NCI-H1105 treated with DMSO at 0.1 percent for 48 hours (cell line): ENCODE data around the gene MYO1B.

Experiments used
- DNase-seq: peaks from one replicate; lab custom pipeline; 2025; lab: John Stamatoyannopoulos, UW

Gene MYO1B

DNA sequence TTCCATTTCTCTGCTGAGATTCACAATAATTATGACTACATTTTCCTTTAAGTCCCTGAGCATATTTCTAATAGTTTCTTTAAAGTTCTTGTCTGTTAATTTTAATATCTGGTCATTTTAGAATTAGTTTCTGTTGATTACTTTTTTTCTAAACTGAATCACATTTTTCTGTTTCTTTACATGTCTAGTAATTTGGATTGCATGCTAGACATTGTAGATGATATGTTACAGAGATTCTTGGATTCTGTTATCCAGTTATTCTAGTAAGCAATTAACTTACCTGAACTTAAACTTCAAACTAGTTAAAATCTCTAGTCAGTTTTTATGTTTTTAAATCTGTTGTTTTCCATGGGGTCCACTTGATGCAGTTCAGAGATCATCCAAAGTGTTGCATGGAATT lies 214.0 kb downstream of the MYO1B start:
- no peak for DNase-seq

DNA sequence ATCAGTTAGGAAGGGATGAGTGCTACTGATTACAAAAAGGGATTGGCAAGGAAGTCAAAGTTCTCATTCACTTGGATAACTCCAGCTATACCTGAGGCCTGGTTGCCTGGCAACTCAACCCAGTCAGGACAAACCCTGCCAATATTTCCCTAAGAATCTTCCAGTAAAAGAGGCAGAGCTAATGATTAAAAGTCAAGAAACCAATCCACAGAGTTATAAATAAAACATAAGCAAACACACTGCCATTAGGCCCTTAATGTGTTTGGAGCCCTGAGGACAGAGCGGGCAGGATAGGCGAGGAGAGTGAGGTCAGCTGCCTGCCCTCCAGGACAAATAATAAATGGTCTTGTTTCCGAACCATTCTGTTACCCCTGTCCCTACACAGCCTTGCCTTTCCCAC lies 217.2 kb downstream of the MYO1B start:
- DNase-seq, result no peak

GRCh38 chr2:191463790-191464189 lies 218.6 kb downstream of the MYO1B start:
- DNase-seq, result no peak

DNA sequence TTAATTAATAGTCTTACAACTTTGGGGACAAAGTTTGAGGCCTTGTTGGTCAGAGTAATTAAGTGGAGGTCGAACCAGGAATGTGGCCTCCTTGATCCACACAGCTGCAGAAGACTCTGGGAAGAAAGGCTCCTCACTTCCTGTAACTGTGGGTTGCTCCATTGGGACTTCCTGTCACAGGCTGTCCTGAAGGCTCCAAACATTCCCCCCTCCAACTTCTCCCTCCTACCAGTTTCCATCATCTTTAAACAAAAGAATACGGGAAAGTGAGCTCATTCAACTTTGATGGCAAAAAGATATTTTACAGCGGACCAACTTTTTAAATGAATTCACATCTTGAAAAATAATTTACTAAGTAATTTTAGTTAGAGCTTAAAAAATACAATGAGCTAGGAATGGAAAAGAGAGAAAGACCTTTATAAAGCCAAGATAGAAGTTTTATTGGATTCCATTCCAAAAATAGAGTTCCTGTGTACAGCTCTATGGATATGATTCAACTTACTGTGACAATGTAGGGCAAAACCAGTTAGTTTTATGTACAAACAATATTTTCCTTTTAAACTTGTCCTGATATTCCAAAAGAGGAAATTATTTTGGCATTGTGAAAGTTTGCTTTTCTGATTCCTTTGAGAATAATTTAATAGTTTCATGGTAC lies 220.7 kb downstream of the MYO1B start:
- DNase-seq, result no peak

GRCh38 chr2:191467113-191467512 lies 221.9 kb downstream of the MYO1B start:
- no peak for DNase-seq

DNA sequence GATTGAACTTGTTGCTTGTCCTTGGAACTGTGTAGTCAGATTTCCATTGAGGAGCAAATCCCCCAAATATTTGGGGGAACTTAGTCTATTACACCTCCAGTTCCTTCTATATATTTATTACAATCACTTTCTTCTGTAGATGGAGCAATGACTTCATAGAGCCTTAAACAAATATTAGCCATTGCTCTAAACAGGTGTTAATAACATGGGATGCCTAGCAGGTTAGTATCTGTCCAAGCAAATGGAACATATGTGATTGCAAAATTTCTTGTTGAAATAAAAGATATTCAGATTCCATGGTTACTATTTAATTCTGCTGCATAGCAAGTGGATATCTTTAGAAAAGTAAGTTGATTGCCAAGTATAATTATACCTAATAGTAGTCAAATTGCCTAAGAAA lies 225.1 kb downstream of the MYO1B start:
- no peak for DNase-seq

DNA sequence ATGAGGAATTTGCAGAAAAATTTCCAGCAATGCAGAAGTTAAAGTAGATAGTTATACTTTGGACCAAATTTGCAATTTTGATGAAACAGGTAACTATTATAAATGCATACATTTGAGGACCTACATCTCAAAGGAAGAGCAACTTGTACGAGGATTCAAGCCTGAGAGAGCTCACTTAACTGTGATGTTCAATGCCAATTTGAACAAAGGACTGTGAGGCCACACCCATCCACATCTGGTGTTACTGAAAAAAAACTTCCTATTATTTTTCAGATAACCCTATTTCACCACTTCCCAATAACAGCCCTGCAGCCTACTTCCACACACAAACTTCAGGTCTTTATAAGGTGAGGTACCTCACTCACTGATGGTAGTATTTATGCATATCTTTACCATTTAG lies 229.3 kb downstream of the MYO1B start:
- DNase-seq, result no peak
